GM12878 (cell line): ENCODE results near the gene YIPF5. TPM values are rescaled to one million over a fixed set of nuclear protein-coding genes. Genes with fewer than 3 reads are reported as not detected.

Source experiments
- ATAC-seq: fragments of 200-7000 bp; cut with Tn5 transposase; 3 replicates; pipeline ENCODE4 v1.9.1; 2020; ENCODE audit warnings: mild to moderate bottlenecking, moderate library complexity
- BruUV-seq: library from RNA; stranded (reverse); fragments of 400-500 nt; replicated peaks from 2 replicates; lab custom pipeline; 2021; lab: Mats Ljungman, UMichigan
- CTCF ChIA-PET: fragments of 300-600 bp; sonication (Branson Sonifier 250); formaldehyde crosslinking; extraction: SDS; loops from one replicate; lab custom pipeline; 2021; ENCODE audit warnings: inconsistent platforms; lab: Yijun Ruan, JAX
- POLR2A ChIA-PET: fragments of 350-600 bp; formaldehyde crosslinking; extraction: SDS; loops from one replicate; lab custom pipeline; 2021; ENCODE audit warnings: inconsistent platforms; lab: Charles Lee
- RAD21 ChIA-PET: fragments of 300-600 bp; sonication (Branson Sonifier 250); formaldehyde crosslinking; loops from one replicate; lab custom pipeline; 2023; ENCODE audit warnings: antibody characterized with exemption; ENCODE audit not compliant: unreplicated experiment; lab: Charles Lee
- SMC1A ChIA-PET: fragments of 300-600 bp; sonication (Branson Sonifier 250); formaldehyde crosslinking; loops from one replicate; lab custom pipeline; 2023; ENCODE audit not compliant: unreplicated experiment, uncharacterized antibody; lab: Charles Lee
- DNase-seq: peaks from one replicate; pipeline ENCODE4 v3.0.0-alpha.2; 2011; ENCODE audit warnings: low read depth, low spot score
- FAIRE-seq: peaks from 3 replicates; lab custom pipeline; 2011; peaks lifted over from hg19 to GRCh38; lab: Jason Lieb, UNC
- H2AFZ ChIP-seq: 2 replicates; pipeline ENCODE4 v1.6.0; 2011; ENCODE audit warnings: low read depth, low read length, control low read depth; ENCODE audit not compliant: control insufficient read depth
- H3K27ac ChIP-seq: 2 replicates; pipeline ENCODE4 v1.5.1; 2011; ENCODE audit warnings: control low read depth; ENCODE audit not compliant: control insufficient read depth, insufficient read depth
- H3K27me3 ChIP-seq, 2 experiments: replicated peaks in 1 of 2; 2 replicates each; pipeline versions ENCODE4 v1.6.0 to v1.6.1; 2011; ENCODE audit warnings: low read length in 1 of 2; ENCODE audit not compliant: control insufficient read depth in 2 of 2, insufficient read depth in 2 of 2
- H3K36me3 ChIP-seq, 2 experiments: 2 replicates each; pipeline ENCODE4 v1.5.1; 2011; ENCODE audit warnings: low read length in 1 of 2; ENCODE audit not compliant: control insufficient read depth in 2 of 2, insufficient read depth in 2 of 2
- H3K4me1 ChIP-seq: 2 replicates; pipeline ENCODE4 v1.6.1; 2011; ENCODE audit warnings: mild to moderate bottlenecking, low read length, moderate library complexity, mixed read lengths; ENCODE audit not compliant: control insufficient read depth, insufficient read depth
- H3K4me2 ChIP-seq: 2 replicates; pipeline ENCODE4 v1.6.0; 2011; ENCODE audit warnings: control low read depth; ENCODE audit not compliant: control insufficient read depth, insufficient read depth
- H3K4me3 ChIP-seq: fragments of 200-600 bp; sonication (generic); 2 replicates; pipeline ENCODE4 v1.5.1; 2016
- H3K79me2 ChIP-seq: 2 replicates; pipeline ENCODE4 v1.6.0; 2011; ENCODE audit warnings: low read length; ENCODE audit not compliant: control insufficient read depth, insufficient read depth
- H3K9ac ChIP-seq: 2 replicates; pipeline ENCODE4 v1.8.0; 2011; ENCODE audit warnings: low read length, control low read depth, mixed read lengths; ENCODE audit not compliant: control insufficient read depth, insufficient read depth
- H3K9me3 ChIP-seq: replicated peaks from 3 replicates; pipeline ENCODE4 v1.5.1; 2011; ENCODE audit warnings: mild to moderate bottlenecking, low read length; ENCODE audit not compliant: control insufficient read depth, insufficient read depth
- H4K20me1 ChIP-seq: 2 replicates; pipeline ENCODE4 v1.6.0; 2011; ENCODE audit not compliant: control insufficient read depth, insufficient read depth
- MEF2B ChIP-seq: fragments of 450-650 bp; IDR thresholded peaks from 2 replicates; pipeline ENCODE4 v1.6.1; 2018; ENCODE audit warnings: mild to moderate bottlenecking, moderate library complexity; ENCODE audit not compliant: partially characterized antibody, poor library complexity, severe bottlenecking
- ZBTB33 ChIP-seq: fragments of 450-650 bp; IDR thresholded peaks from 2 replicates; pipeline ENCODE4 v1.6.1; 2017; ENCODE audit warnings: mild to moderate bottlenecking
- WGBS: methylation state at CpG from one replicate; pipeline ENCODE4 v1.1.6; 2016; ENCODE audit warnings: low lambda C conversion rate; ENCODE audit not compliant: insufficient replicate concordance, insufficient coverage; ENCODE audit errors: missing lambda C conversion rate; 5-methylcytosine and 5-hydroxymethylcytosine counted together
- in situ Hi-C: fragments of 300-500 bp; cut with MboI; formaldehyde crosslinking; loops from 9 replicates; pipeline ENCODE4 v1.14.3; 2018; ENCODE audit warnings: mixed read lengths
- intact Hi-C: fragments of 100-400 bp; cut with micrococcal nuclease; formaldehyde crosslinking; loops from one replicate; pipeline ENCODE4 v1.14.2; 2022; ENCODE audit not compliant: unreplicated experiment
- polyA plus RNA-seq, 11 experiments: library from polyadenylated mRNA; depleted of rRNA in 4 of 11; unstranded in 6 of 11; stranded (reverse) in 5 of 11; fragments of >200 nt; fragmentation: Nextera tagmentation in 4 of 11; fragmentation: Illumina TruSeq in 1 of 11; extraction: Ambion mirVana in 4 of 11; extraction: Trizol in 1 of 11; gene quantifications; 1 replicate in 1 of 11; 2 replicates in 10 of 11; pipeline versions ENCODE4 v1.2.1 to v1.2.3, GENCODE V29; 2011 to 2016; ENCODE audit warnings: inconsistent platforms in 2 of 11, missing spikeins in 2 of 11, low read depth in 1 of 11
- total RNA-seq, 4 experiments: library from RNA; depleted of rRNA in 3 of 4; stranded (reverse); fragments of >200 nt in 3 of 4; fragmentation: Illumina TruSeq in 1 of 4; extraction: Trizol in 1 of 4; gene quantifications; 2 replicates each; pipeline versions ENCODE4 v1.2.1 to v1.2.3, GENCODE V29; 2013 to 2021

The YIPF5 gene
- total and polyA plus RNA-seq, 10 of the 15 experiments (the other 5 are each of a cell fraction or from before 2014, with no cell fraction given): 19.5 to 50.4 (median 34.3) TPM

- intact Hi-C loops (no loop called here), in situ Hi-C loops (no loop called here)
- TF ChIP-seq MEF2B: no peak
- TF ChIP-seq ZBTB33: no peak
- H3K4me3 ChIP-seq: no peak overlapping the region
- BruUV-seq: no TSS peak
- no peak overlapping the region for H2AFZ ChIP-seq
- H3K4me2 ChIP-seq: no peak overlapping the region
- no peaks in the 10 kb centered on the region for H3K36me3 ChIP-seq
- H3K79me2 ChIP-seq: no peaks in the 10 kb centered on the region
- ChIA-PET CTCF (interaction anchor here (0.7 to 1.3 kb wide), 2 partner anchors 8 to 14 kb away, joined by 3 read pairs; no protein-coding TSS in a partner anchor), RAD21 (interaction anchor here (0.7 kb wide), 1 partner anchor 8 kb away, joined by 3 read pairs; no protein-coding TSS in a partner anchor), POLR2A (no interaction called here), SMC1A (interaction anchor here (1.7 to 3.2 kb wide), 3 partner anchors 13 to 54 kb away, joined by 4 to 14 read pairs (median 5); no protein-coding TSS in a partner anchor)
- no peaks in the 10 kb centered on the region for H3K27me3 ChIP-seq
- H4K20me1 ChIP-seq: no peaks in the 10 kb centered on the region
- WGBS: 47% methylated on average over 2 of the region's 2 CpGs
- H3K9me3 ChIP-seq: no peaks in the 10 kb centered on the region; the same call in 2 of the 3 replicates
- no peak for ATAC-seq
- DNase-seq: no peak
- H3K27ac ChIP-seq: no peak overlapping the region
- no peaks in the 10 kb centered on the region for H3K4me1 ChIP-seq
- no peak overlapping the region for H3K9ac ChIP-seq
- FAIRE-seq: no peak
Observed at GRCh38 chr5:144134194-144134826, 36.1 kb downstream of the YIPF5 start.
